GM19468 (cell line): ENCODE data around the gene MVP.
A peak's percentile ranks its signal among the peaks of the same experiment; 100 is the strongest.

Experiments used
- ATAC-seq: cut with Tn5 transposase; IDR thresholded peaks from one replicate; pipeline ENCODE4 v1.9.1; 2021; ENCODE audit warnings: mild to moderate bottlenecking, moderate library complexity, moderate number of reproducible peaks; ENCODE audit not compliant: unreplicated experiment; ENCODE audit errors: extremely low read depth

The MVP gene

DNA sequence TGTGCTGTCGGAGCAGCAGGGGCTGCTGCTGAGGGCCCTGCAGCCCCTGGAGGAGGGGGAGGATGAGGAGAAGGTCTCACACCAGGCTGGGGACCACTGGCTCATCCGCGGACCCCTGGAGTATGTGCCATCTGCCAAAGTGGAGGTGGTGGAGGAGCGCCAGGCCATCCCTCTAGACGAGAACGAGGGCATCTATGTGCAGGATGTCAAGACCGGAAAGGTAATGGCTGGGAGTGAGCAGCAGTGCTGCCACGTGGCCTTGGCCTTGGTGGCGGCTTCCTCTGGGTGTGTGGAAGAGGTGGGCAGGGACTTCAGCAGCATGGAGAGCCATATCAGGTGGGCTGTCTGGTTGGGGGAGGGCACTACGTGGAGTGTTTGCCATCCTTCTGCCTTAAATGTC lies 20.0 kb downstream of the MVP start:
- no peak for ATAC-seq

DNA sequence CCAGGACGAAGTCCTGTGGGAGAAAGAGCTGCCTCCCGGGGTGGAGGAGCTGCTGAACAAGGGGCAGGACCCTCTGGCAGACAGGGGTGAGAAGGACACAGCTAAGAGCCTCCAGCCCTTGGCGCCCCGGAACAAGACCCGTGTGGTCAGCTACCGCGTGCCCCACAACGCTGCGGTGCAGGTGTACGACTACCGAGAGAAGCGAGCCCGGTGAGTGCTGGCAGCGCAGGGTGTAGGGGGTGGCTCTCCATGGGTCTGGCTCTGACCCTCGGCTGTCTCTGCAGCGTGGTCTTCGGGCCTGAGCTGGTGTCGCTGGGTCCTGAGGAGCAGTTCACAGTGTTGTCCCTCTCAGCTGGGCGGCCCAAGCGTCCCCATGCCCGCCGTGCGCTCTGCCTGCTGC lies 21.4 kb downstream of the MVP start:
- no peak for ATAC-seq

DNA sequence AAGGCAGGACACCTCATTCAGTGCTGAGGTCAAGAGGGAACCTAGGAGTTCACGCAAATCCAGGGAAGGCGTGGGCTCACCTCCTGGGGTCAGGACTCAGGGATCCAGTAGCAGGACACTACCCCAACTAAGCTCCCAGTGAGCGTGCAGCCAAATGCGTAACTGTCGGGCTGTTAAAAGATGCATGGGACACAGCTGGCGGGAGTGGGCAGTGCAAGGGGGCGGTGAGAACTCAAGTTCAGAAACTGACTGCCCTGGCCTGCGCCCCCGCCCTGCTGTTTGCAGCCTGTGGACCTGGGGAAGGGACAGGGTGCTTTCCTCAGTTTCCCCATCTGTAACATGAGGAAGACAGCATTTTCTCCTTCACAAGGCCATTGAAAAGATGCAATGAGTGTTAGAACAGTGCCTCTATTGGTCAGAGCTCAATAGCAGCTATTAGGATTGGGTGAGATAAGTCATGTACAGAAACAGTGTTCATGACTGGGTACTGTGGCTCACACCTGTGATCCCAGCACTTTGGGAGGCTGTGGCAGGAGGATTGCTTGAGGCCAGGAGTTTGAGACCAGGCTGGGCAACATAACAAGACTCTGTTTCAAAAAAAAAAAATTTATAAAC lies 22.6 kb downstream of the MVP start:
- ATAC-seq: no peak

DNA sequence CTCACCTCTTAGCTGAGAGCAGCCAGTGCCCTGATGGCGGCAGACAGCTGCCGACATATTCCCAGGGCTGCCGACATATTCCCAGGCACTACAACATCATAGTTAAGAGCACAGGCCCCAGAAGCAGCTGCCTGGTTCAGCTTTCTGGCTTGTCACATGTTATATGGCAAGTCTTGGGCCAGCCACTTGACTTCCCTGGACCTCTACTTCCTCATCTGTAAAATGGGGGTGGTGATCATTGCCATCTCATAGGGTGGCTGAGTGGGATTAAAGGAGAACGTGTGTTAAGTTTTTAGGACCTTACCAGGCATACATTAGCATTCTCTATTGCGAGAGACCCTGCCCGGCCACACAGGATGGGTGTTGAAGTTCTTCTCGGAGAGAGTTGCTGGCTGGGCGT lies 23.7 kb downstream of the MVP start:
- ATAC-seq: no peak

DNA sequence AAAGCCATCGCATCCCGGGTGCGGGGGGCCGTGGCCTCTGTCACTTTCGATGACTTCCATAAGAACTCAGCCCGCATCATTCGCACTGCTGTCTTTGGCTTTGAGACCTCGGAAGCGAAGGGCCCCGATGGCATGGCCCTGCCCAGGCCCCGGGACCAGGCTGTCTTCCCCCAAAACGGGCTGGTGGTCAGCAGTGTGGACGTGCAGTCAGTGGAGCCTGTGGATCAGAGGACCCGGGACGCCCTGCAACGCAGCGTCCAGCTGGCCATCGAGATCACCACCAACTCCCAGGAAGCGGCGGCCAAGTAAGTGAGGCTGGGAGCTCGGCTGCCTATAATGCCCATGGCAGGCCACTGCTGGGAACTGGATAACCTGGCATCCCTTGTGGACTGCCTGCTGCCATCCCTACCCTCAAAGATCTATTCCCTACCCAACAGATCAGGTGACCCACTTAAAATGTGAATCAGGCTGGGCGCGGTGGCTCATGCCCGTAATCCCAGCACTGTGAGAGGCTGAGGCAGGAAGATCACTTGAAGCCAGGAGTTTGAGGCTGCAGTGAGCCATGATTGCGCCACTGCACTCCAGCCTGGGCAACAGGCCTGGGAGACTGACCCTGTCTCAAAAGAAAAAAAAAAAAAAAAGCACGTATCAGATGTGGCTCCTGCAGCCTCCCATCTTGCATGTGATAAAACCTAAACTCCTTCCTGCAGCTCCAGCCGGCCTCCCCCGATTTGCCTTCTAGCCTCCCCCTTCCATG lies 24.5 kb downstream of the MVP start:
- no peak for ATAC-seq

DNA sequence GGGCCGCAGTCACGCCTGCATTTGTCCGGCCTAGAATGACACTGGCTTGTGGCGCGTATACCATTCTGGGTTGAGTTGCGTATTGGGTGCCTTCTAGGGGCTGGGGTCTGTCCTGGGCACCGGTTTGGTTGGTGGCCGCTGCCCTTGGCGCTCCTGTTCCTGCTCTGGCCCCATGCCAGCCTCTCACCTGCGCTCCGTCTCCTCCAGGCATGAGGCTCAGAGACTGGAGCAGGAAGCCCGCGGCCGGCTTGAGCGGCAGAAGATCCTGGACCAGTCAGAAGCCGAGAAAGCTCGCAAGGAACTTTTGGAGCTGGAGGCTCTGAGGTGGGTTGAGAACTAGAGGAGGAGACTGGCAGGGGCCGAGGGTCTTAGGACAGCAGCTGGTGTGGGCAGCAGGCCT lies 25.4 kb downstream of the MVP start:
- no peak for ATAC-seq

DNA sequence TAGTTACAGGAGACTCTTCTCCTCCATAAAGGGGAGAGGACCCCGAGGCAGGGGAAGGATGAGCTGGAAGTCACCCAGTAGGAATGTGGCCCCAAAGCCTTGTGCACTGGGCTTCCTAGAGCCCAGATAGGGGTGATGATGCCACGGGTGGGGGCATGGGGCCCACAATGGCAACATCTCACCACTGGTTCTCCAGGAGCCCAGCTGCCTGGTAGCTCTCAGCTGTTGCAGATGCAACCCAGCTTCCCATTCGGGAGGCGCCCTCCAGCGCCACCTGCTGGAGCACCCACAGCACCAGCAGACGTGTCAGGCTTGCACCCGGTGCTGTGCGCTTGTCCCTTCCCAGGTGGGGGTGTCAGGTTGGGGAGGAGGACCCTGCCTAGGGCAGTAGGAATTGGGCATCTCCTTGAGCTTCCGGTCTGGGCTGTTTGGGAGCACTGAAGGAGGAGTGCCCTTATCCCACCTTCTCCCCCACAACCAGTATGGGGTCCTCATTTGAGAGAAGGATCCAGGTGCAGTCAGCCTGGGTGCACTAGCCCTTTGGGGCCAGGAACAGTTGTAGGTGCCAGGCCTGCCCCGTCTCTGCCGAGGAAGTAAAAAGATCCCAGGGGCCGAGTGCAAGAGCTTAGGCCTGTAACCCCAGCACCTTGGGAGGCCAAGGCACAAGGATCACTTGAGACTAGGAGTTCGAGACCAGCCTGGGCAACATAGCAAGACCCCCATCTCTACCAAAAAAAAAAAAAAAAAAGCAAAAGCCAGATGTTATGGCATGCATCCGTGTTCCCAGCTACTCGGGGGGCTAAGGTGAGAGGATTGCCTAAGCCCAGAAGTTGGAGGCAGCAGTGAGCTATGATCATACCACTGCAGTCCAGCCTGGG lies 28.4 kb downstream of the MVP start:
- no peak for ATAC-seq

DNA sequence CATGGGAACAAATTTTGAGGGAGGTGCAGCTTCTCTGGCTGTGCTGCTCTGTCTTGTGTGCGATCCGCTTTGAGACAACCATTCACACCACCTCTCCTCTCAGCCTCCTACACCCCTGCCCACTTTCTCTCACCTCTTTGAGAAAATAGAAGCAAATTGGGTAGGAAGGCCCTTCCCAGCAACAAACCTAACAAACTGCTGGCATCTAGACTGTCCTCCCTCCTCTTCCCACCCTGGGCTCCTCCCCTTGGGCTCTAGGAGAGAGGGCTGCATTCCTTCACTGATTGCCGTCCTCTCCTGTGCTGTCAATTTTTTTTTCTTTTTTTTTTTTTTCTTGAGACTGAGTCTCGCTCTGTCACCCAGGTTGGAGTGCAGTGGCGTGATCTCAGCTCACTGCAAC lies 29.2 kb downstream of the MVP start:
- no peak for ATAC-seq

DNA sequence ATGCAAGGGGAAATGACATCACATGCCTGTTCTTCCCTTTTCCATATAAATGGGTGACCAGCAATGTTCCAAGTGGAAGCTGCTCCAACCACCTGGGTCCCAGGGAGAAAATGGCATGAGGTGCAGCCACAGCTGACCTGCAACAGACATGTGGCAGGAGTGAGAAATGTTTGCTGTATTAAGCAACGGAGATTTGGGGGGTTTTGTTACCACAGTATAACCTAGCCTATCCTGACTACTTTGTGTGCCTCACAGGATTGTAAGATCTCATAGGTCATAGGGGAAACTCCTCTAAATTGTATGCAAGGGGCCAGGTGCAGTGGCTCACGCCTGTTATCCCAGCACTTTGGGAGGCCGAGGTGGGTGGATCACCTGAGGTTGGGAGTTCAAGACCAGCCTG lies 30.7 kb downstream of the MVP start:
- ATAC-seq: no peak

DNA sequence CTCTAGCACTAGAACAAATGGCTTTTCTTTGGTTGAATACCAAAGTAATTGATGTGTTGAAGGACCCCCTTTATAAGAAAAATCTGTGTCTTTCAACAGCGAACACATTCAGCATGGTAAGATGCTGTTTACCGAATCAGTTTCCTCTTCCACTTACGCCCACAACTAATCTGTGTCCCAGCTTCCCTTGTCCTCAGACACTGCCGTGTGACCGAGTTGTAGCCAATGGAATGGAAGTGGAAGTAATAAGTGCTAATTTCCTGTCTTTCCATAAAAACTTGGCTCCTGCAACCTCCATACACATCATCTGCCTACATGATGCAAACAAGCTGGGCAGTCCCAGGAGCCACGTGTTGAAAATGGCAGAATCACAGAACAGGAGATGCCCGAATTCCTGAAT lies 32.4 kb downstream of the MVP start:
- no peak for ATAC-seq

DNA sequence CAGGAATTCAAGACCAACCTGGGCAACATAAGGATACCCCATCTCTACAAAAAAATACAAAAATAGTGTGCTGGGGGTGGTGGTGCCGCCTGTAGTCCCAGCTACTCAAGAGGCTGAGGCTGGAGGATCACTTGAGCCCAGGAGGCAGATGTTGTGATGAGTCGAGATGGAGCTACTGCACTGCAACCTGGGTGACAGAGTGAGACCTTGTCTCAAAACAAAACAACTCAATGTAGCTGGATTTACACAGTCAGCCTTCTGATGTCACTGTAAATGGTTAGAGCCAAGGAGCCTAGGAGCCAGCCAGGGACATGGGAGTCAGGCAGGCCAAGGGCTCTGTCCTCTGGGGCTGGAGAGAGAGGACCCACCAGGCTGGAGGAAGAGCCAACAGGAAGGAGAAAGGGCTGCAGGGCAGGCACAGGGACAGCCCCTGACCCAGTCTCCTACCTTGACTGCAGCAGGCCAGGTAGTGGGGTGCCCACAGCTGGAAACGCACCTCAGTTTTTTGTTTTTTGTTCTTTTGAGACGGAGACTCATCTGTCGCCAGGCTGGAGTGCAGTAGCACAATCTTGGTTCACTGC lies 34.3 kb downstream of the MVP start:
- no peak for ATAC-seq

DNA sequence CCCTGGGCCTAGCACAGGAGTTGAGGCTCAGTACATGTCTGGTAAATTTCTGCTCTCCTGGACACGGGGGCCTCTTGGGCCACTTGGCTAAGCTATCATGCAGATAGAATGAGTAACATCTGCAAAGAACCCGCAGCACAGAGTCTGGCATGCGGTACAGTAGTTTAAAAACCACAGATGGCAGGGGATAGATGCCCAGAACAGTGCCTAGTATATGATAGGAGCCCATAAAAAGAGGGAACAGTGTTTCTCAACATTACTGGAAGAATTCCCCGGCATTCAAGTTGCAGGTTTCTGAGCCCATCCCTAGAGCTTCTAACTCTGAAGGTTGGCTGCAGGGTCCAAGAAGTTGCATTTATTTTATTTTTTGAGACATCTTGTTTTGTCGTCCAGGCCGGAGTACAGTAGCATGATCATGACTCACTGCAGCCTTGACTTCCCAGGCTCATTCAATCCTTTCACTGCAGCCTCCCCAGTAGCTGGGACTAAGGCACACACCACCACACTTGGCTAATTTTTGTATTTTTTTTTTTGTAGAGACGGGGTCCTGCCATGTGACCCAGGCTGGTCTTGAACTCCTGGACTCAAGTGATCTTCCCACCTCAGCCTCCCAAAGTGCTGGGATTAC lies 37.0 kb downstream of the MVP start:
- no peak for ATAC-seq

DNA sequence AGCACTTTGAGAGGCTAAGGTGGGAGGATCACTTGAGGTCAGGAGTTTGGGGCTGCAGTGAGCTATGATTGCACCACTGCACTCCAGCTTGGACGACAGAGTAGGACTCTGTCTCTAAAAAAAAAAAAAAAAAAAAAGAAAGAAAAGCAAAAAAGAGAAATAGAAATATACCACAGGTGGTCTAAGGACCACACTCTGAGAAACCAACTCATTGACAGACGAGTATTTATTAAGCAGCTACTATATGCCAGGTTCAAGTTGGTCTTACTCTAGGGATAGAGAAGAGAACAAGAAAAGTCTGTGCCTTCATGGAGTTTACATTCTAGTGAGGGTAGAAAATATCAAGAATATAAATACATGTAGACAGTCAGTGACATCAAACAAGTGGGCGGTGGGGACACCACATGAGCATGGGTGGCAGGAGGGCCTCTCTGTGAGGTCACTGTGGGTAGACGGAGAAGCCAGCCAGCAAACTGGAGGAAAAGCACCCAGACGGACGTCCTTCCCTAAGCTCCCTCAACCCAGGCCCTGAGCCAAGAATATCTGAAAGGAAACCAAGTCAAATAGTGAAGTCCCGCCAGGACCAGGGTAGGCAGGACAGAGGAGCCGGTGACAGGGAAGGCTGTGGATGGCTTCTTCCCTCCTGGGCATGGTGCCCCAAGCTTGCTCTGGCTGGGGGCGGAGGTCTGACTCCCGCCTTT lies 38.0 kb downstream of the MVP start:
- no peak for ATAC-seq

DNA sequence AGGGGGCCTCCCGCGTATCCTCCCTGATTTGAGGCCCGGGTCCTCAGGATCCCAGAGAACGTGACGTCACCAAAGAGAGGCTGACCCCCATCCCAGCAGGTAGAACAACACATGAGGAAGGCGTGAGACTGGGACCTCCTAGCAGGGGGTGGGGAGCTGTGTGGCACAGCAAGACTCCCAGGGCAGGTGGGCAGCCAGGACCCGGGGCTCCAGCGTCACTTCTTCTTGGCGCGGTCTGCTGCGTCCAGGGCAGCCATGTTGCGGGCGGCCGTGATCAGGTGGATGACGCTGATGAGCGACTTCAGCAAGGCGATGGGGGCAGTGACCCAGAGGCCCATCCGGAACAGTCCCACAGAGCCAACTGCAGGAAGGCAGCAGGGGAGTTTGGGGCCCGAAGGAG lies 38.7 kb downstream of the MVP start:
- no peak for ATAC-seq

DNA sequence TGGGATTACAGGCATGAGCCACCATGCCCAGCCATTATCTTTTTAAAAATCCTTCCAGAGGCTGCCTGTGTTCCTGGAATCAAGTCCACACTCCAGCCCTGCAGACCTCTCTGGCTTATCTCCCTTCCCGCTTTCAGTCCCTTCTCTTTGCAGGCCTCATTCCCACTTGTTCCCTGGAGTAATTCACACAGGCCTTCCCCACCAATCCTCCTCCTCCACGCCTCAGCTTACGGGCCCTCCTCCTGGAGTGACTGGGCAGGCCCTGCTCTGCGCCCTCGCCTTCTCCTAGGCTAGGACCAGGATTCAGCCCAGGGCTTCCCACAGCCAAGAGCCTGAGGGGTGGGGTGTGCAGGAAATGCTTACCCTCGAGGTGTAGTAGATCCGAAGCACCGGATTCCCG lies 40.0 kb downstream of the MVP start:
- ATAC-seq: no peak

DNA sequence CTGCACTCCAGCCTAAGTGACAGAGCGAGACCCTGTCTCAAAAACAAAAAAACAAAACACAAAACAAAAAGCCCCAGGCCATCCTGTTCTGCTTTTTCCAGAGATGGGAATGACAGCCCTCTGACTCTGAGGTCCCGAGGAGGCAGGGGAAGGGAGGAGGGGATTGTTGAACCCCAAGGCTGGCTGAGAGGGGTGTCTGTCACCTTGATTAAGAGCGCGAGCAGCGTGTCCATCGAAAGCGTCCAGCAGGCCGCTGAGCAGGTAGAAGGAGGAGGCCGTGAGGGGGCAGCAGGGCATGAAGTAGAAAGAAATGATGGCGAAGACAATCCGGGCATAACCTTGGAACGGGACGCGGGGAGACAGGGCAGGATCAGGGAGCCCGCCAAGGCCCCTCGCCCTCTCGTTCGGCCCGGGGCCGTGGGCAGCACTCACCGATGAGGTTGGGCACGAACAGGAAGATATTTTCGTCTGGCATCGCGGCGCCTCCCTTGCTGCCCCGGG lies 42.2 kb downstream of the MVP start:
- ATAC-seq: no peak

DNA sequence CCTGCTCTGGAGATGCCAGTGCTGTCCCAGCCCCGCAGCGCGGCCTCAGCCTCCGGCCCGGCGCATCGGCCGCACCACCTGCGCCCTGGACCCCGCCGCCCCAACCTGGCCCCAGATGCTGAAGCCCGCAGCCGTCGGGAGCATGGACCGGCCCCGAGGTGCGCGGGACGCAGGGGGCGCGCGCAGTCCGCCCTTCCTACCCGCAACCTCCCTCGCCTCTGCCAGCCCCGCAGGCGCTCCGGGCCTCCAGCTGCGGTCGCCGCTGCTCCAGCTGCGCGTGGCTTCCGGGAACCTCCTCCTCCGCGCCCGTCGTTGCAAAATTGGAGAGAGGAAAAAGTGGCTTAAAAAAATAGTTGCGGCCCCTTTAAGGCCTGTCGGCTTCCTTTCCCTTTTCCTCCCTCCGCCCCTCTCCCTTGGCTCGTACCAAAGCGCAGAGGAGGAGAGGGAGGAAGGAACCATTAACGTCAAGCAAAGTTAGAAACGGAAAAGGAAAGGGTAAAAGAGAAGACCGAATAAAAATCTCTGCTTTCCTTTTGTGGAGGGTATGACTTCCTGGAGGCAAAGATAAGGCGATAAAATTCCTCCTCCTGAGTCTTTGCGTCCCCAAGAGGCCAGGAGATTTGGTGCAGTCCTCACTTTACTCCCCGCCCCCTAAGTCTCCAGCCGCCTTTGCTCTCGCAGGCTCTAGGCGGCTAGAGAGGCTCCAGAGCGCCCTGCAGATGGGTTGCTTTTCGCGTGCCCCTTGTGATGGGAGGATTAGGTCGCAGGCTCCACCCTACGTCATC lies 42.8 kb downstream of the MVP start, which contains the start of gene CDIPT:
TSS of gene CDIPT (minus strand) at position 343 of the 785 bp plus-strand sequence. CDS start 369 bp downstream, outside the sequence.
- ATAC-seq: peak; percentile 63

DNA sequence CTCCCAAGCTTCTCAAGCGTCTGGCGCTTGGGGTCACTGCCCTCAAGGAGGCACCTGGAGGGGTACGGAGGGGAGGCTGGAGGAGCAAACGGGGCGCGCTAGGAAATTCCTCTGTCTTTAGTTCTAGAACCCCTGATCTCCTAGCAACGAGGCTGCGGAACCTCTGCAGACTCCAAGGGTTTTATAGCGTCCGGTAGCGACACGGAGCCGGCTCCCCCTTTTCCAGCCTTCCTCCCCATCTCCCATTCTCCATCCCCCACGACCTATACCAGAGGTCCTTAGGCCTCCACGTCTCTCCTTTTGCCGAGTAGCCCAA lies 43.4 kb downstream of the MVP start:
- ATAC-seq: no peak

DNA sequence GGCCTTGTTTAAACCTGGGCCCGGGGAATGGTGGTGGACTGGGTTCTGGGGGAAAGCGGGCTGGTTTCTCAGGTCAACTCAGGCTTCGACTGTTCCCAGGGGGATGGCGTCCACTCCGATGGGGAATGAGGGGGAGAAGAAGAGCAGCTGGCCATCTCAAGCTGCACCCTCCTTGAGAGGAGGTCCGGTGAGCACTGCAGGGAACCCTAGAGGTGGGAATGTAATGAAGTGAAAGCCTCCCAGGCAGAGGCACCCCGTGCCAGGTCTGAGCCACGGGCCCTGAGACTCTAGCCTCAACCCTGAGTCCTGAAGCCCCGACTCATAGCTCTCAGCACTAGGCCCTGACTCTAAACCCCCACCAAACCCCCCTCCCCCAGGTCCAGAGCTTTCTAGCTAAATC lies 43.9 kb downstream of the MVP start:
- no peak for ATAC-seq
